HepG2 (cell line): ENCODE data around the gene TECPR1. TPM values are rescaled to one million over a fixed set of nuclear protein-coding genes. Genes with fewer than 3 reads are reported as not detected.
A peak's percentile ranks its signal among the peaks of the same experiment; 100 is the strongest.

ENCODE experiments used
- ATF7-NPFF ChIP-seq: sonication (generic); formaldehyde crosslinking; IDR thresholded peaks from 2 replicates; pipeline ENCODE4 v1.8.1; 2023; ENCODE audit warnings: mild to moderate bottlenecking, low read depth, missing genetic modification reagents, moderate library complexity
- E2F5 ChIP-seq: sonication (generic); formaldehyde crosslinking; conservative IDR thresholded peaks from 2 replicates; pipeline ENCODE4 v1.4.0; 2020; ENCODE audit warnings: missing genetic modification reagents
- ERF ChIP-seq: IDR thresholded peaks from 2 replicates; pipeline ENCODE4 v1.6.1; 2018; ENCODE audit warnings: missing biosample characterization, missing genetic modification reagents
- FOXJ3 ChIP-seq: sonication (generic); formaldehyde crosslinking; IDR thresholded peaks from 2 replicates; pipeline ENCODE4 v1.4.0; 2020; ENCODE audit warnings: missing genetic modification reagents, mild to moderate bottlenecking, borderline replicate concordance
- KLF11 ChIP-seq: IDR thresholded peaks from 2 replicates; pipeline ENCODE4 v1.6.1; 2016; ENCODE audit warnings: missing compliant biosample characterization
- SMC3 ChIP-seq: IDR thresholded peaks from 2 replicates; pipeline ENCODE4 v1.6.1; 2011; ENCODE audit warnings: low read length, improper control_type of control experiment
- THRA ChIP-seq: sonication (generic); formaldehyde crosslinking; IDR thresholded peaks from 2 replicates; pipeline ENCODE4 v1.4.0; 2020; ENCODE audit warnings: missing genetic modification reagents, borderline replicate concordance
- TOE1 ChIP-seq: sonication (generic); formaldehyde crosslinking; IDR thresholded peaks from 2 replicates; pipeline ENCODE4 v1.4.0; 2020; ENCODE audit warnings: mild to moderate bottlenecking, missing genetic modification reagents
- ZFAT ChIP-seq: sonication (generic); formaldehyde crosslinking; conservative IDR thresholded peaks from 2 replicates; pipeline ENCODE4 v1.8.1; 2023; ENCODE audit warnings: missing genetic modification reagents, inconsistent platforms
- ZNF616 ChIP-seq: sonication (generic); formaldehyde crosslinking; IDR thresholded peaks from 2 replicates; pipeline ENCODE4 v1.5.0; 2020; ENCODE audit warnings: low read depth, mild to moderate bottlenecking, missing genetic modification reagents
- ZNF790 ChIP-seq: sonication (generic); formaldehyde crosslinking; IDR thresholded peaks from 2 replicates; pipeline ENCODE4 v1.8.0; 2022; ENCODE audit warnings: missing genetic modification reagents, mild to moderate bottlenecking, borderline replicate concordance
- ZNF878 ChIP-seq: sonication (generic); formaldehyde crosslinking; IDR thresholded peaks from 2 replicates; pipeline ENCODE4 v1.8.1; 2023; ENCODE audit warnings: mild to moderate bottlenecking, missing genetic modification reagents, moderate library complexity
- ZSCAN30 ChIP-seq: sonication (generic); formaldehyde crosslinking; IDR thresholded peaks from 2 replicates; pipeline ENCODE4 v1.5.0; 2020; ENCODE audit warnings: mild to moderate bottlenecking, missing genetic modification reagents
- polyA plus RNA-seq, 8 experiments: library from polyadenylated mRNA; depleted of rRNA in 3 of 8; stranded (reverse) in 7 of 8; unstranded in 1 of 8; fragments of >200 nt; fragmentation: Illumina TruSeq in 4 of 8; extraction: Trizol in 4 of 8; gene quantifications; 2 replicates each; pipeline versions ENCODE4 v1.2.1 to v1.2.3, GENCODE V29; 2011 to 2016; ENCODE audit warnings: low read depth in 4 of 8, missing spikeins in 1 of 8, mixed read lengths in 1 of 8; ENCODE audit not compliant: insufficient read depth in 1 of 8
- total RNA-seq, 5 experiments: library from RNA; depleted of rRNA; stranded (reverse); fragments of >200 nt; fragmentation: Illumina TruSeq; extraction: Trizol; gene quantifications; 2 replicates each; pipeline ENCODE4 v1.2.3, GENCODE V29; 2016; ENCODE audit warnings: low read depth in 1 of 5
- TF ChIP-seq, protein P1 (sequence below): sonication (generic); formaldehyde crosslinking; IDR thresholded peaks from 2 replicates; pipeline ENCODE4 v1.4.0; 2020; ENCODE audit warnings: missing genetic modification reagents
- TF ChIP-seq, protein P2 (sequence below): IDR thresholded peaks from 2 replicates; pipeline ENCODE4 v1.6.1; 2016; ENCODE audit warnings: missing compliant biosample characterization, missing genetic modification reagents, borderline replicate concordance
- TF ChIP-seq, protein P3 (sequence below): sonication (generic); formaldehyde crosslinking; IDR thresholded peaks from 2 replicates; pipeline ENCODE4 v1.4.0; 2020; ENCODE audit warnings: missing genetic modification reagents

The TECPR1 gene
- total and polyA plus RNA-seq, 2 of the 13 experiments (the other 11 are each of a cell fraction or from before 2014, with no cell fraction given) = 2.3 to 6.3 TPM

DNA sequence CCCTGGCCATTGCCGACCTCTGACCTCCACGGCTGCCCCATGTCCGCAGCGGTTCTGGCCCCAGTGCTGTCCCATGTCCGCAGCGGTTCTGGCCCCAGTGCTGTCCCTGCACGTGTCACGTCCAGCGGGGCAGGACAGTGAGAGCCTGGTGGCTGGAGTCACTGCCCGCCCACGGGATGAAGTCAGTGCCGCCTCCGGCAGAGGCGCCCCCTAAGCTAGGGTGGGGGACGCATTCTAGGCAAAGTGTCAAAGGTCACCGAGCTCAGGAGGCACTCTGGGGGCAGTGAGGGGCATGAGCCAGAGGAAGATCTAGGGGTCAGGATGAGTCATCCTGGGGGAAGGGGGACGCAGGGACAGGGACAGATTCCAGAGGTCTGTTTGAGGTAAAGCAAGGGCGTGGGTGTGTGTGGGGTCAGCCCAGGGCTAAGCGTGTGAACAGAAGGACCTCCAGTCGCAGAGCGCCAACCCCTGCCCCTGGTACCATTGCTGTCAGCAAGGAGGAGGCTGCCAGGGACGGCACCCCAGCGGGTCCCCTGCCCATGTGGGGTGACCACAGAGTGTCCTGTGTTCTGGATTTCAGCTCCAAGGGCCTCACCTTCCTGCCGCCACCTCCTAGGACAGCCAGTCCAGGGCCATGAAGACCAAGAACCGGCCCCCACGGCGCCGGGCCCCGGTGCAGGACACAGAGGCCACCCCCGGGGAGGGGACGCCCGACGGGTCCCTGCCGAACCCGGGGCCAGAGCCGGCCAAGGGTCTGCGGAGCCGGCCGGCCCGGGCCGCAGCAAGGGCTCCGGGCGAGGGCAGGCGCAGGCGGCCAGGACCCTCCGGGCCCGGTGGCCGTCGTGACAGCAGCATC is 40.1 kb downstream of the TECPR1 start (continued):
- TF ChIP-seq, protein P1, sequence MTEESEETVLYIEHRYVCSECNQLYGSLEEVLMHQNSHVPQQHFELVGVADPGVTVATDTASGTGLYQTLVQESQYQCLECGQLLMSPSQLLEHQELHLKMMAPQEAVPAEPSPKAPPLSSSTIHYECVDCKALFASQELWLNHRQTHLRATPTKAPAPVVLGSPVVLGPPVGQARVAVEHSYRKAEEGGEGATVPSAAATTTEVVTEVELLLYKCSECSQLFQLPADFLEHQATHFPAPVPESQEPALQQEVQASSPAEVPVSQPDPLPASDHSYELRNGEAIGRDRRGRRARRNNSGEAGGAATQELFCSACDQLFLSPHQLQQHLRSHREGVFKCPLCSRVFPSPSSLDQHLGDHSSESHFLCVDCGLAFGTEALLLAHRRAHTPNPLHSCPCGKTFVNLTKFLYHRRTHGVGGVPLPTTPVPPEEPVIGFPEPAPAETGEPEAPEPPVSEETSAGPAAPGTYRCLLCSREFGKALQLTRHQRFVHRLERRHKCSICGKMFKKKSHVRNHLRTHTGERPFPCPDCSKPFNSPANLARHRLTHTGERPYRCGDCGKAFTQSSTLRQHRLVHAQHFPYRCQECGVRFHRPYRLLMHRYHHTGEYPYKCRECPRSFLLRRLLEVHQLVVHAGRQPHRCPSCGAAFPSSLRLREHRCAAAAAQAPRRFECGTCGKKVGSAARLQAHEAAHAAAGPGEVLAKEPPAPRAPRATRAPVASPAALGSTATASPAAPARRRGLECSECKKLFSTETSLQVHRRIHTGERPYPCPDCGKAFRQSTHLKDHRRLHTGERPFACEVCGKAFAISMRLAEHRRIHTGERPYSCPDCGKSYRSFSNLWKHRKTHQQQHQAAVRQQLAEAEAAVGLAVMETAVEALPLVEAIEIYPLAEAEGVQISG (CRISPR knock-in tag) = peak; percentile 55; the same call in 1 of the 2 replicates
- TF ChIP-seq, protein P2, sequence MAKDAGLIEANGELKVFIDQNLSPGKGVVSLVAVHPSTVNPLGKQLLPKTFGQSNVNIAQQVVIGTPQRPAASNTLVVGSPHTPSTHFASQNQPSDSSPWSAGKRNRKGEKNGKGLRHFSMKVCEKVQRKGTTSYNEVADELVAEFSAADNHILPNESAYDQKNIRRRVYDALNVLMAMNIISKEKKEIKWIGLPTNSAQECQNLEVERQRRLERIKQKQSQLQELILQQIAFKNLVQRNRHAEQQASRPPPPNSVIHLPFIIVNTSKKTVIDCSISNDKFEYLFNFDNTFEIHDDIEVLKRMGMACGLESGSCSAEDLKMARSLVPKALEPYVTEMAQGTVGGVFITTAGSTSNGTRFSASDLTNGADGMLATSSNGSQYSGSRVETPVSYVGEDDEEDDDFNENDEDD (CRISPR knock-in tag) = peak; percentile 15; the same call in 1 of the 2 replicates
- no peak for TF ChIP-seq ZNF878 (CRISPR knock-in tag)
- peak; percentile 96 for TF ChIP-seq THRA
- no peak for TF ChIP-seq KLF11 (CRISPR knock-in tag)
- TF ChIP-seq ERF = no peak; the same call in 1 of the 2 replicates
- TF ChIP-seq ZNF790 (CRISPR knock-in tag) = no peak
- TF ChIP-seq FOXJ3 (CRISPR knock-in tag) = no peak
- no peak for TF ChIP-seq ZFAT (CRISPR knock-in tag)
- TF ChIP-seq ATF7-NPFF (CRISPR knock-in tag) = no peak
- TF ChIP-seq, protein P3, sequence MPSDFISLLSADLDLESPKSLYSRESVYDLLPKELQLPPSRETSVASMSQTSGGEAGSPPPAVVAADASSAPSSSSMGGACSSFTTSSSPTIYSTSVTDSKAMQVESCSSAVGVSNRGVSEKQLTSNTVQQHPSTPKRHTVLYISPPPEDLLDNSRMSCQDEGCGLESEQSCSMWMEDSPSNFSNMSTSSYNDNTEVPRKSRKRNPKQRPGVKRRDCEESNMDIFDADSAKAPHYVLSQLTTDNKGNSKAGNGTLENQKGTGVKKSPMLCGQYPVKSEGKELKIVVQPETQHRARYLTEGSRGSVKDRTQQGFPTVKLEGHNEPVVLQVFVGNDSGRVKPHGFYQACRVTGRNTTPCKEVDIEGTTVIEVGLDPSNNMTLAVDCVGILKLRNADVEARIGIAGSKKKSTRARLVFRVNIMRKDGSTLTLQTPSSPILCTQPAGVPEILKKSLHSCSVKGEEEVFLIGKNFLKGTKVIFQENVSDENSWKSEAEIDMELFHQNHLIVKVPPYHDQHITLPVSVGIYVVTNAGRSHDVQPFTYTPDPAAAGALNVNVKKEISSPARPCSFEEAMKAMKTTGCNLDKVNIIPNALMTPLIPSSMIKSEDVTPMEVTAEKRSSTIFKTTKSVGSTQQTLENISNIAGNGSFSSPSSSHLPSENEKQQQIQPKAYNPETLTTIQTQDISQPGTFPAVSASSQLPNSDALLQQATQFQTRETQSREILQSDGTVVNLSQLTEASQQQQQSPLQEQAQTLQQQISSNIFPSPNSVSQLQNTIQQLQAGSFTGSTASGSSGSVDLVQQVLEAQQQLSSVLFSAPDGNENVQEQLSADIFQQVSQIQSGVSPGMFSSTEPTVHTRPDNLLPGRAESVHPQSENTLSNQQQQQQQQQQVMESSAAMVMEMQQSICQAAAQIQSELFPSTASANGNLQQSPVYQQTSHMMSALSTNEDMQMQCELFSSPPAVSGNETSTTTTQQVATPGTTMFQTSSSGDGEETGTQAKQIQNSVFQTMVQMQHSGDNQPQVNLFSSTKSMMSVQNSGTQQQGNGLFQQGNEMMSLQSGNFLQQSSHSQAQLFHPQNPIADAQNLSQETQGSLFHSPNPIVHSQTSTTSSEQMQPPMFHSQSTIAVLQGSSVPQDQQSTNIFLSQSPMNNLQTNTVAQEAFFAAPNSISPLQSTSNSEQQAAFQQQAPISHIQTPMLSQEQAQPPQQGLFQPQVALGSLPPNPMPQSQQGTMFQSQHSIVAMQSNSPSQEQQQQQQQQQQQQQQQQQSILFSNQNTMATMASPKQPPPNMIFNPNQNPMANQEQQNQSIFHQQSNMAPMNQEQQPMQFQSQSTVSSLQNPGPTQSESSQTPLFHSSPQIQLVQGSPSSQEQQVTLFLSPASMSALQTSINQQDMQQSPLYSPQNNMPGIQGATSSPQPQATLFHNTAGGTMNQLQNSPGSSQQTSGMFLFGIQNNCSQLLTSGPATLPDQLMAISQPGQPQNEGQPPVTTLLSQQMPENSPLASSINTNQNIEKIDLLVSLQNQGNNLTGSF (CRISPR knock-in tag) = no peak
- TF ChIP-seq ZSCAN30 (CRISPR knock-in tag) = no peak
- no peak for TF ChIP-seq E2F5 (CRISPR knock-in tag)
- TF ChIP-seq ZNF616 (CRISPR knock-in tag) = no peak
- no peak for TF ChIP-seq SMC3
- no peak for TF ChIP-seq TOE1 (CRISPR knock-in tag)
